H1 (cell line): ENCODE measurements around the gene CES4A.

Experiments
- ATF2 ChIP-seq: IDR thresholded peaks from 2 replicates; pipeline ENCODE4 v1.6.1; 2012; ENCODE audit warnings: low read length, inconsistent platforms
- CBX8 ChIP-seq: fragments of 300-800, 300-1000 bp; sonication (generic); IDR thresholded peaks from 2 replicates; pipeline ENCODE4 v1.7.1; 2016; ENCODE audit warnings: low read depth, low read length, borderline replicate concordance
- PHF8 ChIP-seq: fragments of 200-600 bp; sonication (generic); conservative IDR thresholded peaks from 2 replicates; pipeline ENCODE4 v1.7.1; 2012; ENCODE audit warnings: low read depth, mild to moderate bottlenecking, inconsistent platforms, low read length, moderate library complexity
- POLR2A ChIP-seq, 2 experiments: IDR thresholded peaks; 1 replicate in 1 of 2; 2 replicates in 1 of 2; pipeline ENCODE4 v1.6.1; 2011; ENCODE audit warnings: low read depth in 2 of 2, low read length in 2 of 2, mild to moderate bottlenecking in 2 of 2; ENCODE audit errors: control extremely low read depth in 1 of 2
- POLR2AphosphoS5 ChIP-seq: IDR thresholded peaks from 2 replicates; pipeline ENCODE4 v1.6.1; 2011; ENCODE audit warnings: low read depth, low read length
- SRF ChIP-seq: IDR thresholded peaks from 2 replicates; pipeline ENCODE4 v1.6.1; 2011; ENCODE audit warnings: mild to moderate bottlenecking, low read depth, low read length, moderate library complexity
- TF ChIP-seq, protein P1 (sequence below), 3 experiments: IDR thresholded peaks; 1 replicate in 2 of 3; 2 replicates in 1 of 3; pipeline versions ENCODE4 v1.5.1 to v1.6.1; 2011; ENCODE audit warnings: low read length in 3 of 3, mild to moderate bottlenecking in 3 of 3, inconsistent platforms in 2 of 3, low read depth in 1 of 3, moderate library complexity in 1 of 3; ENCODE audit not compliant: insufficient read depth in 1 of 3; ENCODE audit errors: control extremely low read depth in 1 of 3

DNA sequence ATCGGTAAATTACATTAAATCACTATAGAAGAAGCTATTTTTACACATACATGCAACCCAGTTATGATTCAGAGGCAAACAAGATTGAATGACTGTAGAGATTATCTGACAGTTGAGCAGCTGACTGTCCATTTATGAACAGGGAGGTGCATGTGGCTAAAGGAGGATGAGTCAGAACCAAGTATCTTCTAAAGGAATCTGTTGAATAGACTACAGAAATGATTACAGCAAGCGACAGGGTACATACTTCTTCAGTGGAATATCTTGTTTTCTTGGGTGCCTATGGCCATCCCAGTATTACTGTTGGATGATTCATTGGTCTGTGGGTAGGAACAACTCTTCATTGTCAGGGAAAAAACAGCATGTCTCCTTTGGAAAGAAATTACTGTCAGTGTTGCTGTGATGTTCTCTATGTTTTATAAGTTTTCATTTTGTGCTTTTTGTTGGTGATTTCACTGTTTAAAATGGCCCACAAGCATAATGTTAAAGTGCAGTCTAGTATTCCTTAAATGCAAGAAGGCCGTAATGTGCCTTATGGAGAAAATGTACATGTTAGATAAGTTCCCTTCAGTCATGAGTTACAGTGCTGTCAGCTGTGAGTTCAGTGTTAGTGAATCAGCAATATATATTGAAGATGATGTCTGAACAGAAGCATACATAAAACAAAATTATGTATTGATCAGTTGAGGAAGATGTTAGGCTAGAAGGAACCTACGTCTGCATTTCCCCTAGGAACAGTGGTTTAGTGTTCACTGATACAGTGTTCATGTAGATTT, 67.5 kb downstream of the CES4A start:
- TF ChIP-seq, protein P1, sequence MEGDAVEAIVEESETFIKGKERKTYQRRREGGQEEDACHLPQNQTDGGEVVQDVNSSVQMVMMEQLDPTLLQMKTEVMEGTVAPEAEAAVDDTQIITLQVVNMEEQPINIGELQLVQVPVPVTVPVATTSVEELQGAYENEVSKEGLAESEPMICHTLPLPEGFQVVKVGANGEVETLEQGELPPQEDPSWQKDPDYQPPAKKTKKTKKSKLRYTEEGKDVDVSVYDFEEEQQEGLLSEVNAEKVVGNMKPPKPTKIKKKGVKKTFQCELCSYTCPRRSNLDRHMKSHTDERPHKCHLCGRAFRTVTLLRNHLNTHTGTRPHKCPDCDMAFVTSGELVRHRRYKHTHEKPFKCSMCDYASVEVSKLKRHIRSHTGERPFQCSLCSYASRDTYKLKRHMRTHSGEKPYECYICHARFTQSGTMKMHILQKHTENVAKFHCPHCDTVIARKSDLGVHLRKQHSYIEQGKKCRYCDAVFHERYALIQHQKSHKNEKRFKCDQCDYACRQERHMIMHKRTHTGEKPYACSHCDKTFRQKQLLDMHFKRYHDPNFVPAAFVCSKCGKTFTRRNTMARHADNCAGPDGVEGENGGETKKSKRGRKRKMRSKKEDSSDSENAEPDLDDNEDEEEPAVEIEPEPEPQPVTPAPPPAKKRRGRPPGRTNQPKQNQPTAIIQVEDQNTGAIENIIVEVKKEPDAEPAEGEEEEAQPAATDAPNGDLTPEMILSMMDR (IDR thresholded peaks at IDR 0.05; ENCODE audit: control extremely low read depth in 1 of 3, insufficient read depth in 1 of 3, low read depth in 1 of 3, low read length in 3 of 3): no peak
- TF ChIP-seq SRF (no peak), POLR2A (IDR thresholded peaks at IDR 0.05; ENCODE audit: control extremely low read depth in 1 of 2, low read depth in 2 of 2, low read length in 2 of 2) (no peak), ATF2 (no peak), CBX8 (no peak), POLR2AphosphoS5 (no peak), PHF8 (no peak)
